Activated naive CD8-positive, alpha-beta T cell treated with anti-CD3 and anti-CD28 coated beads, Interleukin-2, amount 50 U/mL, for 24 hours (primary cell): ENCODE results near the gene FCF1.
"Not testable (repeated sequence)": the region's sequence is repeated elsewhere in the genome, so short reads cannot be mapped to it uniquely, and the experiment has no call there.

Source experiments
- ATAC-seq: fragments of 150-1000 bp; cut with Tn5 transposase; one replicate; pipeline ENCODE4 v1.10.0; 2021
- DNase-seq: peaks from one replicate; pipeline ENCODE4 v3.0.0; 2021
- H3K27ac Mint-ChIP-seq: one replicate; pipeline ENCODE4 v1.8.0; 2021; ENCODE audit warnings: mild to moderate bottlenecking, mixed read lengths
- H3K27me3 Mint-ChIP-seq: one replicate; pipeline ENCODE4 v1.8.0; 2021; ENCODE audit warnings: mixed read lengths
- H3K36me3 Mint-ChIP-seq: one replicate; pipeline ENCODE4 v1.8.0; 2021; ENCODE audit warnings: low read depth, mixed read lengths
- H3K4me1 Mint-ChIP-seq: one replicate; pipeline ENCODE4 v1.8.0; 2021; ENCODE audit warnings: mixed read lengths
- H3K4me3 Mint-ChIP-seq: one replicate; pipeline ENCODE4 v1.8.0; 2021; ENCODE audit warnings: mild to moderate bottlenecking, moderate library complexity, mixed read lengths
- H3K9me3 Mint-ChIP-seq: one replicate; pipeline ENCODE4 v1.8.0; 2021; ENCODE audit warnings: mixed read lengths

The FCF1 gene

DNA sequence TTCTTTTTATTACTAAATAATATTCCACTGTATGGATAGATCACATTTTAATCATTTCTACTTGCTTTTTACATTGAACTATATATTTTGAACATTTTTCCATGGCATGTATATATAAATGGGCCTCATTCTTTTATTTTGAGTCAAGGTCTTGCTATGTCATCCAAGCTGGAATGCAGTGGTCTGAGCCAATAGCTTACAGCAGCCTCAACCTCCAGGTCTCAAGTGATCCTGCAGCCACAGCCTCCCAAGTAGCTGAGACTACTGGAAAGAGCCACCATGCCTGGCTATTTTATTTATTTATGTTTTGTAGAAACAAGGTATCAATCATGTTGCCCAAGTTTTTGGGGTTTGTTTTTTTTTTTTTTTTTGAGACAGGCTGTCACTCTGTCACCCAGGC lies 7.6 kb downstream of the FCF1 start:
- DNase-seq (no peak), ATAC-seq (no peak)
- Mint-ChIP-seq H3K4me3 (no peak overlapping the region), H3K9me3 (no peaks in the 10 kb centered on the region), H3K27ac (no peak overlapping the region), H3K4me1 (no peaks in the 10 kb centered on the region), H3K36me3 (peaks cover 33% of the 10 kb centered on the region), H3K27me3 (no peaks in the 10 kb centered on the region)

DNA sequence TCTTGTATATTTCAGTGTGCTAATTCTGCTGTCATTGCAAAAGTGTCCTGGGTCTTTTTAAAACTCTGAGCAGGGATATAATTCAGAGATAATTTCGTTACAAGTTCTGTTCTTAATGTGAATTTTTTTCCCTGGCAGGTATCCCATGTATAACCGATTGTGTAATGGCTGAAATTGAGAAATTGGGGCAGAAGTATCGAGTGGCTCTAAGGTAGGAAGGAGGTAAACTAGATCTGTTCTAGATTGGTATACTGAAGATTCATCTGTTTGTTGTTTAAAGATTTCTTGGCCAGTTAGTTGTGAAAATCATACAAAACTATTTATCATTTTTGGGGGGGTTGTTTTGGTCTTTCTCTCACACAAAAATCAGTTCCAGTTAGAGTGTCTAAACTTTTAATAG lies 10.2 kb downstream of the FCF1 start:
- H3K36me3 Mint-ChIP-seq: peaks cover 30% of the 10 kb centered on the region
- no peaks in the 10 kb centered on the region for H3K27me3 Mint-ChIP-seq
- no peaks in the 10 kb centered on the region for H3K4me1 Mint-ChIP-seq
- ATAC-seq: no peak
- H3K27ac Mint-ChIP-seq: no peak overlapping the region
- no peaks in the 10 kb centered on the region for H3K9me3 Mint-ChIP-seq
- no peak overlapping the region for H3K4me3 Mint-ChIP-seq
- DNase-seq: no peak

DNA sequence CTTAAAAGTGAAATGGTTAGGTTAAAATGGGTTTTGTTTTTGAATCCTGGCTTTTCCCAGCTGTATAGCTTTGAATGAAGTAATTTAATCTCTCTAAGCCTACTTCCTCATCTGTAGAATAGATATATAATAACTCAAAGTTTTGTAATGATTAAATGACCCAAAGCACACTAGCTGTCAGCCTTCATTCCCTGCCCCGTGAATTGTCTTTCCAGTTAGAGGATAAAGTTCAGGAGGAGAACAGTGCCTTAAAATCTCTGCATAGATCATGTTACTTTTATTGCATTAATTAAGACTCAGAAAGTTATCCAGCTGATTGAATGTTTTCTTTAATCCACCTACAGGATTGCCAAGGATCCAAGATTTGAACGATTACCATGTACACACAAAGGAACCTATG lies 19.4 kb downstream of the FCF1 start:
- DNase-seq (no peak), ATAC-seq (no peak)
- Mint-ChIP-seq H3K9me3 (no peaks in the 10 kb centered on the region), H3K27me3 (no peaks in the 10 kb centered on the region), H3K4me3 (no peak overlapping the region), H3K27ac (no peak overlapping the region), H3K36me3 (peaks cover 27% of the 10 kb centered on the region), H3K4me1 (peaks cover under 1% of the 10 kb centered on the region)

DNA sequence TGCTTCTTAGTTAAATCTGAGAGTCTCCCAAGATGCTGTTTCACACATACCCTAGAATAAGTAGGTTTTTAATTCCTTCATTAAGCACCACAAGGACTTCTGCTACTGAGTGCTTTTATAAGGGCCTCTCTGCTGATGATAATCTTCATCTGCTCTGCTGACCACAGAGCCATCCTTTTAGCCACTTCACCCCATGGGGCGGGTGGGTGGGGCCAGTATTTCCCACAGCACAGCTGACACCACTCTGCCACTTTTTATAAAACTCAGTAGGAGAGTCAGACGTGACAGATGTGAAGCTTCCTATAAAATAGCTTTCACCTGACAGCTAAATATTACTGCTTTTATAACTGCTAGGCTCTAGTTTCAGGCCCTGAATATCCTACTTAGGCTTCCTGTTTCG lies 20.3 kb downstream of the FCF1 start:
- no peak overlapping the region for H3K27ac Mint-ChIP-seq
- H3K4me3 Mint-ChIP-seq: no peak overlapping the region
- peaks cover 26% of the 10 kb centered on the region for H3K36me3 Mint-ChIP-seq

DNA sequence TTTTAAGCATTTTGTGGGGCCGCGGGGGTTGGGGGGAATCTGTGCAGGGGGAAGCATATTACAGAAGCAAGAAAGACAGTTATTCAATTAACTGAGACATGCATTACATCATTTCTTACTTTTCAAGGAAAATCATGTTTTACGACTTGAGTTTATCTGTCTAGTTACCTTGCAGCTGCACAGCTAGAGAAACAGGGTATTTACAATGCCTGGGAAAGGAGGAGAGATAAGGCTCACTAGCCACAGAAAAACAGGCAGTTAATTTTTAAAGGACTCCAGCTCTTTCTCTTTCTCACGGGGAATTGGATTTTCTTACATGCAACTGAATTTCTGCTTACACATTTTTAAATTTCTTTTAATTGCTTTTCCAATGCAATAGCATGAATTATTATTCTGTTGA lies 22.2 kb downstream of the FCF1 start:
- Mint-ChIP-seq H3K4me3 (no peak overlapping the region), H3K36me3 (peaks cover 39% of the 10 kb centered on the region), H3K9me3 (no peaks in the 10 kb centered on the region), H3K27ac (no peak overlapping the region), H3K4me1 (peaks cover 7% of the 10 kb centered on the region), H3K27me3 (no peaks in the 10 kb centered on the region)
- DNase-seq: no peak
- no peak for ATAC-seq

More for the DNA sequence above, 20.3 kb downstream of the FCF1 start:
- no peaks in the 10 kb centered on the region for H3K27me3 Mint-ChIP-seq
- H3K9me3 Mint-ChIP-seq: no peaks in the 10 kb centered on the region
- ATAC-seq (no peak), DNase-seq (no peak)
- peaks cover 7% of the 10 kb centered on the region for H3K4me1 Mint-ChIP-seq

DNA sequence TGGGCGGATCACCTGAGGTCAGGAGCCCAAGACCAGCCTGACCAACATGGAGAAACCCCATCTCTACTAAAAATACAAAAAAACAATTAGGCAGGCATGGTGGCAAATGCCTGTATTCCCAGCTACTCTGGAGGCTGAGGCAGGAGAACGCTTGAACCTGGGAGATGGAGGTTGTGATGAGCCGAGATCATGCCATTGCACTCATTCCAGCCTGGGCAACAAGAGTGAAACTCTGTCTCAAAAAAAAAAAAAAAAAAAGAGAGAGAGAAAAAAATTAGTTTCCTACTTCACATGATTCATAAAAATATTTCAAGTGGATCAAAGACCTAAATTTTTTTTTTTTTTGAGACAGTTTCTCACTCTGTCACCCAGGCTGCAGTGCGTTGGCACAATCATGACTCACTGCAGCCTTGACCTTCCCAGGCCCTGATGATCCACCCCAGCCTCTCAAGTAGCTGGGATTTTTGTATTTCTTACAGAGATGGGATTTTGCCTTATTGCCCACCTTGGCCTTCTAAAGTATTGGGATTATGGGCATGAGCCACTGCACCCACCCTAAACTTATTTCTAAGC lies 24.9 kb downstream of the FCF1 start:
- DNase-seq (no peak), ATAC-seq (peak; percentile 77)
- Mint-ChIP-seq H3K36me3 (peaks cover 35% of the 10 kb centered on the region), H3K9me3 (no peaks in the 10 kb centered on the region), H3K4me1 (peaks cover 7% of the 10 kb centered on the region), H3K27ac (no peak overlapping the region), H3K27me3 (no peaks in the 10 kb centered on the region), H3K4me3 (no peak overlapping the region)

DNA sequence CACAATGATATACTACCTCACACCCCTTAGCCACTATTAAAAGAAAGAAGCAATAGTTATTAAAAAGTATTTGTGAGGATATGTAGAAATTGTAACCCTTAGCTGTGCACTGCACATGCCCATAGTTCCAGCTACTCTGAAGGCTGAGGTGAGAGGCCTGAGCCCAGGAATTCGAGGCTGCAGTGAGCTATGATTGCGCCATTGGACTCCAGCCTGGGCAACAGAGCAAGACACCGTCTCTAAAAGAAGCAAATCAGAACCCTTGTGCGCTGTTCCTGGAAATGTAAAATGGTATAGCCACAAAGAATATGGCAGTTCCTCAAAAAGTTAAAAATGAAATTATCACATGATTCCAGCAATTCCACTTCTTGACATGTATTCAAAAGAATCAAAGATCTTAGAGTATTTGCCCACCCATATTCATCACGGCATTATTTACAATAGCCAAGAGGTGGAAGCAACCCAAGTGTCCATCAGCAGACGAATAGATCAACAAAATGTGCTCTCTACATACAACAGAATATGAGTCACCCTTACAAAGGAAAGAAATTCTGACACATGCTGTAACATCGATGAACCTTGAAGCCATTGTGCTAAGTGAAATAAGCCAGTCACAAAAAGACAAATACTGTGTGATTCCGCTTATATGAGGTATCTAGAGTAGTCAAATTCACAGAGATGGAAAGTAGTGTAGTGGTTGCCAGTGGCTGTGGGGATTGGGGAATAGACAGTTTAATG lies 26.5 kb downstream of the FCF1 start:
- H3K4me1 Mint-ChIP-seq: peaks cover 10% of the 10 kb centered on the region
- H3K9me3 Mint-ChIP-seq: no peaks in the 10 kb centered on the region
- no peak for ATAC-seq
- H3K4me3 Mint-ChIP-seq: no peak overlapping the region
- no peak overlapping the region for H3K27ac Mint-ChIP-seq
- no peak for DNase-seq
- H3K27me3 Mint-ChIP-seq: no peaks in the 10 kb centered on the region
- H3K36me3 Mint-ChIP-seq: peaks cover 28% of the 10 kb centered on the region

DNA sequence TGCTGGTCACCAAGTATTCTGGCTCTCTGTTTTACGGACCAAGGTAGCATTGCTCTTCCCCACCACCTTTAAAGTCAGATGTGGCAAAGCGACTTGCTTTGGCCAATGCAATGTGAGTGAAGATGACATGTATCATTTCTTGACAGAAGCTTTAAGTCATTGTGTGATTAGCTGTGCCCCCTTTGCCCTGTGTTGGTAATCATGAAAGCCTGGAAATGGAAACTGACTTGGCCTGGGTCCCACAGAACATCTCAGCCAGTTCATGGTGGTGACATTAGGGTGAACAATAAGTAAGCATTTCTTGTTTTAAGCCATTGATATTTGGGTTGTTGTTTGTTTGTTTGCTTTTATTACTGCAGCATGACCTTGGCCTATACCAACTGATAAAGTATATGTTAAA lies 34.3 kb downstream of the FCF1 start:
- no peak for DNase-seq
- no peak overlapping the region for H3K4me3 Mint-ChIP-seq
- ATAC-seq: no peak
- H3K9me3 Mint-ChIP-seq: peaks cover 4% of the 10 kb centered on the region
- peaks cover 3% of the 10 kb centered on the region for H3K4me1 Mint-ChIP-seq
- H3K27ac Mint-ChIP-seq: no peak overlapping the region
- peaks cover 1% of the 10 kb centered on the region for H3K36me3 Mint-ChIP-seq
- no peaks in the 10 kb centered on the region for H3K27me3 Mint-ChIP-seq

DNA sequence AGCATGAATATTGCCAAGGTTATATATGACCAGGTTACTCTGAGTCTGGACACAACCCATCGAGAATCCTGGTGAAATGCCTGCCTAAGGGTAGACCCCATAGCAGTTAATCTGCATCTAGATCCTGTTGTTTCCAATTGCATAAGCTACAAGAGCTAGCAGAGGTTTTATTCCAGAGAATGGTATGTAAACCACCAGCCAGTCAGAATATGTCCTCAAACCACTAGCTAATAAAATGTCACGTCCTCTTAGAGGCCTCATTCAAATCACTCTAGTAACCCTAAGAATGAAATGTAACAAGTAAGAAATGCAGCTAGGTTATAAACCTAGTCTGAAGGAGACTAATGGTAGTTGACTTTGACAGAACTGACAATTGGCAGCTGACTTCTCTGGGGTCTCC lies 41.2 kb downstream of the FCF1 start:
- no peak for DNase-seq
- ATAC-seq: no peak
- Mint-ChIP-seq H3K27me3 (no peaks in the 10 kb centered on the region), H3K4me1 (no peaks in the 10 kb centered on the region), H3K36me3 (peaks cover 8% of the 10 kb centered on the region), H3K27ac (no peak overlapping the region), H3K4me3 (no peak overlapping the region), H3K9me3 (peaks cover 14% of the 10 kb centered on the region)

DNA sequence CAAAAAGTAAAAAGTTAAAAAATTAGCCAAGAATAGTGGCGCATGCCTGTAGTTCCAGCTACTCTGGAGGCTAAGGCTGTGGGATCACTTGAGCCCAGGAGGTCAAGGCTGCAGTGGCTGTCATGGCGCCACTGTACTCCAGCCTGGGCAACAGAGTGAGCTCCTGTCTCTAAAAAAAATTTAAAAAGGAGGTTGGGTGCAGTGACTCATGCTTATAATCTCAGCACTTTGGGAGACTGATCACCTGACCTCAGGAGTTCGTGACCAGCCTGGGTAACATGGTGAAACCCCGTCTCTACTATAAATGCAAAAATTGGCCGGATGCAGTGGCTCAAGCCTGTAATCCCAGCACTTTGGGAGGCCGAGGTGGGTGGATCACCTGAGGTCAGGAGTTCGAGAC lies 42.0 kb downstream of the FCF1 start:
- H3K27me3 Mint-ChIP-seq: no peaks in the 10 kb centered on the region
- H3K36me3 Mint-ChIP-seq: peaks cover 8% of the 10 kb centered on the region
- no peaks in the 10 kb centered on the region for H3K4me1 Mint-ChIP-seq
- no peak overlapping the region for H3K4me3 Mint-ChIP-seq
- no peak overlapping the region for H3K27ac Mint-ChIP-seq
- ATAC-seq: no peak
- H3K9me3 Mint-ChIP-seq: peaks cover 14% of the 10 kb centered on the region
- no peak for DNase-seq

DNA sequence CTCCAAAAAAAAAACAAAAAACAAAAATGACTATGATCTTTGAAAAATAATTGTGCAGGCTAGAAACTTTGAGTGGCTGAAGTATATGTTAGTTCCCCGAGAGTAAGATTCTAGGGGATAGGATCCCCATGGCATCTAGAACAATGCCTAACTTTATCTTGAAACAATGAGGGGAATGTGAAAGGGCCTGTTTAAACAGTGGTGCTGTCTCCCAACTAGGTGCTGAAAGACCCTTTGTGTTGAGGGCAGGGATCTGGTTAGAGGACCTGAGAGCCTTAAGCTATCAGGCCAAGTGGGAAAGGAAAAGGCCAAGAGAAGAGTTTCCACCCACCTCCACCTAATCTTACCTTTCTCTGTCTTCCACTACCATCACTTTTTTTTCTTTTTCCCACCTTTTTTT lies 43.4 kb downstream of the FCF1 start:
- Mint-ChIP-seq H3K4me1 (no peaks in the 10 kb centered on the region), H3K9me3 (peaks cover 14% of the 10 kb centered on the region), H3K27me3 (no peaks in the 10 kb centered on the region), H3K4me3 (no peak overlapping the region), H3K36me3 (peaks cover 8% of the 10 kb centered on the region), H3K27ac (no peak overlapping the region)
- ATAC-seq (no peak), DNase-seq (no peak)

DNA sequence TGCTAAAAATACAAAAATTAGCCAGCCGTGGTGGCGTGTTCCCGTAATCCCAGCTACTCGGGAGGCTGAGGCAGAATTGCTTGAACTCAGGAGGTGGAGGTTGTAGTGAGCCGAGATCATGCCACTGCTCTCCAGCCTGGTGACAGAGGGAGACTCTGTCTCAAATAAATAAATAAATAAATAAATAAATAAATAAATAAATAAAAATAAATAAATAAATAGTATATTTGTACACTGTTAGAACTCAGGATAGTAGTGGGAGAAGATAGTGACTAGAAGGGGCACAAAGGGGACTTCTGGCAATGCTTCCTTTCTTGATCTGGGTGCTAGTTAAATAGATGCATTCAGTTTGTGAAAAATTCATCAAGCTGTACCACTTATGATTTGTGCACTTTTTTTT lies 45.6 kb downstream of the FCF1 start:
- not testable (repeated sequence) for ATAC-seq, DNase-seq, H3K9me3 Mint-ChIP-seq, H3K36me3 Mint-ChIP-seq, H3K27me3 Mint-ChIP-seq, H3K4me3 Mint-ChIP-seq, H3K27ac Mint-ChIP-seq
- H3K4me1 Mint-ChIP-seq: peaks cover 11% of the 10 kb centered on the region

DNA sequence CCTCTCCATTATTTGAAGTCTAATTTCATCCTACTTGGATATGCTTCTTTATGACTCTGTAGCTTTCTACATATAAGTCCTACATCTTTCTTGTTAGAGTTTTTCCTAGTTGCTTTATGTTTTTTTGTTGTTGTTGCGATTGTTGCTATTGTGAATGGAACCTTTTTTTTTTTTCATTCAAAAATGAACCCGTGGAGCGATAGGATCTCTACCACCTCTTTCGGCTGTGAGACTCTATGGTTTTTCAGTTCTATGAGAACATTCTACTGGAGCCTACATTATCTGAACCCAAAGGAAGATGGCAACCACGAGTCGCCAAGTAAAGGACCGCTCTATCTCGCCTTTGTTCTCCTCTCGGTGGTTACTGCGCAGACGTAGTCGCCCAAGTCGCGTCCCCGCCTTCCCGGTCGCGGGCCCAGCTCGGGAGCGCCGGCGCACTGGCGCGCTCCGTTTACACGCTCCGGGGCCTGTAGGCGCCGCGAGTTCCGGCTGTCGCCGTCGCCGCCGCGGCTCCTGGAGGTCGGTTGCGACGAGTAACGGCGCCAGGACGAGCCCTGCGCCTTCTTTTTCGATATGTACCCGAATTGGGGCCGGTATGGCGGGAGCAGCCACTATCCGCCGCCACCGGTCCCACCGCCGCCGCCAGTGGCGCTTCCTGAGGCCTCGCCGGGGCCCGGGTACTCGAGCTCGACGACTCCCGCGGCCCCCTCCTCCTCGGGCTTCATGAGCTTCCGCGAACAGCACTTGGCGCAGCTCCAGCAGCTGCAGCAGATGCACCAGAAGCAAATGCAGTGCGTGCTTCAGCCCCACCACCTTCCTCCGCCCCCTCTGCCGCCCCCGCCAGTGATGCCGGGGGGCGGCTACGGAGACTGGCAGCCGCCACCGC lies 50.2 kb downstream of the FCF1 start, which contains the start of gene YLPM1:
Gene YLPM1 (plus strand): TSS at position 400 of the 886 bp plus-strand sequence. CDS start 174 bp downstream, at position 574.
- Mint-ChIP-seq H3K9me3 (no peaks in the 10 kb centered on the region), H3K36me3 (peaks cover 23% of the 10 kb centered on the region), H3K4me3 (peak within 1 kb of the TSS; percentile 92), H3K27me3 (no peaks in the 10 kb centered on the region), H3K4me1 (peaks cover 50% of the 10 kb centered on the region), H3K27ac (peak within 1 kb of the TSS; percentile 97)
- peak; percentile 97 for ATAC-seq
- DNase-seq: peak; percentile 89

DNA sequence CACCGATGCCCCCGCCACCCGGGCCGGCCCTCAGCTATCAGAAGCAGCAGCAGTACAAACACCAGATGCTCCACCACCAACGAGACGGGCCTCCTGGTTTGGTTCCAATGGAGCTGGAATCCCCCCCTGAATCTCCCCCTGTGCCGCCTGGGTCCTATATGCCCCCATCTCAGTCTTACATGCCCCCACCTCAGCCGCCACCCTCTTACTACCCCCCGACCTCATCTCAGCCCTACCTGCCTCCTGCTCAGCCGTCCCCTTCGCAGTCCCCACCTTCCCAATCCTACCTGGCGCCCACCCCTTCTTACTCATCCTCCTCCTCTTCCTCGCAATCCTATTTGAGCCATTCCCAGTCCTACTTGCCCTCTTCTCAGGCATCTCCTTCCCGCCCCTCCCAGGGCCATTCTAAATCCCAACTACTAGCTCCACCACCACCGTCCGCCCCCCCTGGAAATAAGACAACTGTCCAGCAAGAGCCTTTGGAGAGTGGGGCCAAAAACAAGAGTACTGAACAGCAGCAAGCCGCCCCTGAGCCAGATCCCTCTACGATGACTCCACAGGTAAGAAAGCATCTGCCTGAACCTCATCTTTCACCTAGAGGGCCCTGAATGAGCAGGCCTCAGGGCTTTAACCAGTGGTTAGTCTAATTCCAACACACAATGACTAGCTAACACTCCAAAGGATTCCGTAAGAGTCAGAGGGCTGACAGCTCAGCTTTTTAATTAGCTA lies 51.0 kb downstream of the FCF1 start:
- no peaks in the 10 kb centered on the region for H3K9me3 Mint-ChIP-seq
- H3K36me3 Mint-ChIP-seq: peaks cover 27% of the 10 kb centered on the region
- DNase-seq (peak; percentile 14), ATAC-seq (no peak)
- H3K27ac Mint-ChIP-seq: peak overlapping the region; percentile 89
- H3K27me3 Mint-ChIP-seq: no peaks in the 10 kb centered on the region
- peaks cover 56% of the 10 kb centered on the region for H3K4me1 Mint-ChIP-seq
- H3K4me3 Mint-ChIP-seq: peak overlapping the region; percentile 92
